Activated CD8-positive, alpha-beta T cell treated with anti-CD3 and anti-CD28 coated beads for 36 hours (primary cell): Measurements from ENCODE around the gene CKLF. TPM values are rescaled to one million over a fixed set of nuclear protein-coding genes. Genes with fewer than 3 reads are reported as not detected.

Experiments
- ATAC-seq: fragments of 200-7000 bp; cut with Tn5 transposase; one replicate; pipeline ENCODE4 v1.10.0; 2021; ENCODE audit warnings: mild to moderate bottlenecking, moderate library complexity
- CTCF ChIA-PET: fragments of 350-600 bp; sonication (Branson Sonifier 250); formaldehyde crosslinking; loops from one replicate; lab custom pipeline; 2021; ENCODE audit warnings: antibody characterized with exemption; lab: Charles Lee
- POLR2A ChIA-PET: fragments of 350-600 bp; sonication (Branson Sonifier 250); formaldehyde crosslinking; loops from one replicate; lab custom pipeline; 2021; ENCODE audit warnings: antibody characterized with exemption; lab: Charles Lee
- DNase-seq: peaks from one replicate; pipeline ENCODE4 v3.0.0-alpha.2; 2020
- H3K27ac Mint-ChIP-seq: one replicate; pipeline ENCODE4 v1.8.0; 2021; ENCODE audit warnings: mild to moderate bottlenecking, mixed read lengths
- H3K27me3 Mint-ChIP-seq: one replicate; pipeline ENCODE4 v1.8.0; 2021; ENCODE audit warnings: mixed read lengths
- H3K36me3 Mint-ChIP-seq: one replicate; pipeline ENCODE4 v1.8.0; 2021; ENCODE audit warnings: low read depth, mixed read lengths
- H3K4me1 Mint-ChIP-seq: one replicate; pipeline ENCODE4 v1.8.0; 2021; ENCODE audit warnings: low read depth, mixed read lengths
- H3K4me3 Mint-ChIP-seq: one replicate; pipeline ENCODE4 v1.8.0; 2021; ENCODE audit warnings: mild to moderate bottlenecking, moderate library complexity, mixed read lengths
- H3K9me3 Mint-ChIP-seq: one replicate; pipeline ENCODE4 v1.8.0; 2021; ENCODE audit warnings: mixed read lengths
- intact Hi-C: fragments of 100-400 bp; cut with micrococcal nuclease; formaldehyde crosslinking; loops from one replicate; pipeline ENCODE4 v1.10.0; 2022
- total RNA-seq, 2 experiments: library from RNA; stranded (reverse); gene quantifications; one replicate each; pipeline ENCODE4 v1.2.3, GENCODE V29; 2021
- TF ChIP-seq, protein P1 (sequence below): fragments of 200-600 bp; IDR thresholded peaks from one replicate; pipeline ENCODE4 v1.8.0; 2022; ENCODE audit warnings: antibody characterized with exemption, mild to moderate bottlenecking

Gene CKLF
- total RNA-seq, 2 experiments from 2014 or later = 99.0 to 99.7 TPM

DNA sequence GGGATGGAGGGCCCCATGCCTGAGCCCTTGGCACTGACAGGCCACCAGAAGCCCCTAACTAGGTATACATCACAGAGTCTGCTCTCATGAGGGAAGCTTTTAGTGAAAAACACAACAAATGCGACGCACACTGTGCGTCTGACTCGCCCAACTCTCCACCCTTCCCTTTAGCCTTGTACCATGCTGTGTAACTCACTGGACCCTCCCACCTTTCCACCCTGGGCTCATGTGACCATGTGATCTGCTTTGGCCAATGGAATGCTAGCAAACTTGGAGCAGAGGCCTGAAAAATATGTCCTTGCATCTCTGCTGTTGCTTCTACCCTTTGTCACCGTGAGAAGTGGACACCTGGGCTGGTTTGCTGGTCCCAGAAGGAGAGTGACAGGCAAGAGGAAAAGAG, 24.1 kb upstream of the CKLF start:
- ATAC-seq = no peak
- no peaks in the 10 kb centered on the region for H3K9me3 Mint-ChIP-seq
- ChIA-PET POLR2A (interaction anchor here (9.4 kb wide), 1 partner anchor 23 kb away, joined by 78 read pairs; the partner anchor contains the start of genes CKLF and TK2), CTCF (no interaction called here)
- TF ChIP-seq, protein P1, sequence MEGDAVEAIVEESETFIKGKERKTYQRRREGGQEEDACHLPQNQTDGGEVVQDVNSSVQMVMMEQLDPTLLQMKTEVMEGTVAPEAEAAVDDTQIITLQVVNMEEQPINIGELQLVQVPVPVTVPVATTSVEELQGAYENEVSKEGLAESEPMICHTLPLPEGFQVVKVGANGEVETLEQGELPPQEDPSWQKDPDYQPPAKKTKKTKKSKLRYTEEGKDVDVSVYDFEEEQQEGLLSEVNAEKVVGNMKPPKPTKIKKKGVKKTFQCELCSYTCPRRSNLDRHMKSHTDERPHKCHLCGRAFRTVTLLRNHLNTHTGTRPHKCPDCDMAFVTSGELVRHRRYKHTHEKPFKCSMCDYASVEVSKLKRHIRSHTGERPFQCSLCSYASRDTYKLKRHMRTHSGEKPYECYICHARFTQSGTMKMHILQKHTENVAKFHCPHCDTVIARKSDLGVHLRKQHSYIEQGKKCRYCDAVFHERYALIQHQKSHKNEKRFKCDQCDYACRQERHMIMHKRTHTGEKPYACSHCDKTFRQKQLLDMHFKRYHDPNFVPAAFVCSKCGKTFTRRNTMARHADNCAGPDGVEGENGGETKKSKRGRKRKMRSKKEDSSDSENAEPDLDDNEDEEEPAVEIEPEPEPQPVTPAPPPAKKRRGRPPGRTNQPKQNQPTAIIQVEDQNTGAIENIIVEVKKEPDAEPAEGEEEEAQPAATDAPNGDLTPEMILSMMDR = no peak
- intact Hi-C loops = no loop called here
- no peaks in the 10 kb centered on the region for H3K27me3 Mint-ChIP-seq
- no peak overlapping the region for H3K27ac Mint-ChIP-seq
- H3K4me3 Mint-ChIP-seq = no peak overlapping the region
- H3K4me1 Mint-ChIP-seq = peaks cover 30% of the 10 kb centered on the region
- DNase-seq = no peak
- H3K36me3 Mint-ChIP-seq = no peaks in the 10 kb centered on the region

- ChIA-PET POLR2A (interaction anchor here (0.7 to 1.6 kb wide), 2 partner anchors 8 to 23 kb away, joined by 3 to 5 read pairs; partner anchors contain the start of gene CKLF), CTCF (no interaction called here)
- DNase-seq = no peak
- intact Hi-C loops = no loop called here
- Mint-ChIP-seq H3K36me3 (no peaks in the 10 kb centered on the region), H3K4me1 (peaks cover 20% of the 10 kb centered on the region), H3K27ac (peak overlapping the region; percentile 29), H3K9me3 (no peaks in the 10 kb centered on the region), H3K27me3 (no peaks in the 10 kb centered on the region), H3K4me3 (no peak overlapping the region)
- TF ChIP-seq, protein P1 = no peak
- ATAC-seq = no peak
Measured at GRCh38 chr16:66529475-66529874, 22.9 kb upstream of the CKLF start.

DNA sequence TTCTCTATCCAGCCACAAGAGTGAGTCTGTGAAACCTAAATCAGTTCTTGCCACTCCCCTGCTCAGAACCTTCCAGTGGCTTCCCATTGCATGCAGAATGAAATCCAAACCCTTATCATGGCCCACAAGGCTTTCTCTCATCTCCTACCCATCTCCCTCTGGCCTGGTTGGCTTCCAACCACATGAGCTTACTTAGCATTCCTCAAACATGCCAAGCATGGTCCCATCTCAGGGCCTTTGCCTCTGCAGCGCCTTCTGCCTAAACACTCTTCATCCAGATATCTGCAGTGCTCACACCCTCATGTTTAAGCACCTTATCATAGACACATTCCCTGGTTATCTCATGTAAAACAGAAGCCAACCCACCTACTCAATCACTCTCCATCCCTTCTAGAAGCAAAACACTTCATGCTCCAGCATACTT, 18.0 kb upstream of the CKLF start:
- H3K27me3 Mint-ChIP-seq = no peaks in the 10 kb centered on the region

GRCh38 chr16:66536525-66536924, 15.9 kb upstream of the CKLF start:
- ChIA-PET POLR2A (interaction anchor here (1.0 kb wide), 1 partner anchor 11 kb away, joined by 5 read pairs; no protein-coding TSS in a partner anchor), CTCF (interaction anchor here (1.0 to 1.3 kb wide), 2 partner anchors 12 to 53 kb away, joined by 3 to 5 read pairs; no protein-coding TSS in a partner anchor)
- ATAC-seq (no peak), DNase-seq (no peak)
- H3K4me1 Mint-ChIP-seq = peaks cover 9% of the 10 kb centered on the region
- no peaks in the 10 kb centered on the region for H3K27me3 Mint-ChIP-seq
- no peaks in the 10 kb centered on the region for H3K36me3 Mint-ChIP-seq
- TF ChIP-seq, protein P1 = no peak
- H3K27ac Mint-ChIP-seq = no peak overlapping the region
- H3K9me3 Mint-ChIP-seq = no peaks in the 10 kb centered on the region
- intact Hi-C loops = no loop called here
- H3K4me3 Mint-ChIP-seq = no peak overlapping the region

More for the DNA sequence above, 18.0 kb upstream of the CKLF start:
- peaks cover 10% of the 10 kb centered on the region for H3K4me1 Mint-ChIP-seq
- POLR2A ChIA-PET = no interaction called here
- H3K36me3 Mint-ChIP-seq = no peaks in the 10 kb centered on the region
- H3K9me3 Mint-ChIP-seq = no peaks in the 10 kb centered on the region
- no peak overlapping the region for H3K27ac Mint-ChIP-seq
- DNase-seq (no peak), ATAC-seq (no peak)
- intact Hi-C loops = no loop called here
- TF ChIP-seq, protein P1 = no peak
- CTCF ChIA-PET = no interaction called here
- no peak overlapping the region for H3K4me3 Mint-ChIP-seq

DNA sequence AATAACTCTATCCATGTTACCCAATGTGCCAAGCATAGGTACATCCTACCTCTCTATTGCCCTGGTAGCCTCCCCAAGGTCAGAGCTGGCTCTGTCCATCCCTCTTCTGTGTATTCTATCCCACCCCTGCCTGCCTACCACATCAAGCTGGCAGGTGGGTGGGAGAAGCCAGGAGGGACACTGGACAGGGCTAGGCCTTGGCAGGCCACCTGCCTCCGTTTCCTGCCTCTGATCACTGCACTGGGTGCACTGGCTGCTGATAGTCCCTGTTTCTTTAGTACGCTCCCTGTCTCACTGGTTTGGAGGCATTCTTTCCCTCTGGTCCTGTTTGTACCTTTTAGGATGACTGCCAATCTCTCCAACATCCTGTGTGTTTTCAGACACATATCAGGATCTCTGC, 15.1 kb upstream of the CKLF start:
- POLR2A ChIA-PET = no interaction called here
- peaks cover 9% of the 10 kb centered on the region for H3K4me1 Mint-ChIP-seq
- H3K27ac Mint-ChIP-seq = no peak overlapping the region
- no peak for DNase-seq
- no peak for ATAC-seq
- CTCF ChIA-PET = interaction anchor here (1.0 to 1.3 kb wide), 2 partner anchors 12 to 54 kb away, joined by 3 to 5 read pairs; no protein-coding TSS in a partner anchor
- H3K36me3 Mint-ChIP-seq = no peaks in the 10 kb centered on the region
- H3K9me3 Mint-ChIP-seq = no peaks in the 10 kb centered on the region
- intact Hi-C loops = no loop called here
- H3K27me3 Mint-ChIP-seq = no peaks in the 10 kb centered on the region
- no peak overlapping the region for H3K4me3 Mint-ChIP-seq
- TF ChIP-seq, protein P1 = no peak
